K562 (cell line): ENCODE data around the gene ICAM2. TPM values are rescaled to one million over a fixed set of nuclear protein-coding genes. Genes with fewer than 3 reads are reported as not detected.

Experiments used
- ATAC-seq: fragments of 200-7000 bp; cut with Tn5 transposase; 3 replicates; pipeline ENCODE4 v1.9.1; 2020; ENCODE audit warnings: moderate library complexity
- BruUV-seq: library from RNA; stranded (reverse); fragments of 400-500 nt; replicated peaks from 2 replicates; lab custom pipeline; 2021; lab: Mats Ljungman, UMichigan
- CTCF ChIA-PET: fragments of 300-600 bp; formaldehyde crosslinking; extraction: SDS; loops from one replicate; lab custom pipeline; 2021; ENCODE audit warnings: low intra/inter-chr PET ratio; lab: Yijun Ruan, JAX
- POLR2A ChIA-PET: fragments of 300-600, 350-650 bp; sonication (Branson Sonifier 250); formaldehyde crosslinking; extraction: SDS; loops from one replicate; lab custom pipeline; 2021; ENCODE audit warnings: antibody characterized with exemption, inconsistent platforms; lab: Yijun Ruan, JAX
- DNase-seq, 4 experiments: peaks; one replicate each; pipeline versions ENCODE4 v3.0.0 to v3.0.0-alpha.2; 2011 to 2018; ENCODE audit warnings: low spot score in 3 of 4, mixed read lengths in 3 of 4; ENCODE audit errors: extremely low read depth in 1 of 4
- FAIRE-seq: peaks from 2 replicates; lab custom pipeline; 2011; peaks lifted over from hg19 to GRCh38; lab: Jason Lieb, UNC
- H2AFZ ChIP-seq: 2 replicates; pipeline ENCODE4 v1.6.0; 2011; ENCODE audit warnings: low read depth, low read length, control low read depth, inconsistent platforms
- H3K27ac ChIP-seq: fragments of 200-600 bp; 3 replicates; pipeline ENCODE4 v1.8.0; 2011; ENCODE audit warnings: low read depth, mild to moderate bottlenecking, control low read depth, inconsistent platforms, low read length, moderate library complexity, mixed read lengths; ENCODE audit errors: extremely low read depth
- H3K27me3 ChIP-seq, 2 experiments: fragments of 300-600 bp in 1 of 2; 2 replicates in 1 of 2; 3 replicates in 1 of 2; pipeline versions ENCODE4 v1.6.0 to v1.8.0; 2011; ENCODE audit warnings: inconsistent platforms in 2 of 2, low read length in 2 of 2, mild to moderate bottlenecking in 1 of 2, mixed read lengths in 1 of 2, moderate library complexity in 1 of 2; ENCODE audit not compliant: control insufficient read depth in 2 of 2, insufficient read depth in 2 of 2
- H3K36me3 ChIP-seq: fragments of 300-600 bp; 3 replicates; pipeline ENCODE4 v1.8.0; 2011; ENCODE audit warnings: mild to moderate bottlenecking, low read length, inconsistent platforms; ENCODE audit not compliant: control insufficient read depth, insufficient read depth
- H3K4me1 ChIP-seq, 2 experiments: fragments of 200-600 bp in 1 of 2; replicated peaks in 1 of 2; 2 replicates in 1 of 2; 3 replicates in 1 of 2; pipeline versions ENCODE4 v1.5.1 to v1.8.0; 2011; ENCODE audit warnings: inconsistent platforms in 2 of 2, low read length in 2 of 2, mild to moderate bottlenecking in 1 of 2, mixed read lengths in 1 of 2, moderate library complexity in 1 of 2; ENCODE audit not compliant: control insufficient read depth in 2 of 2, insufficient read depth in 2 of 2
- H3K4me2 ChIP-seq: 2 replicates; pipeline ENCODE4 v1.6.1; 2011; ENCODE audit warnings: low read length, control low read depth, inconsistent platforms, mixed read lengths; ENCODE audit not compliant: insufficient read depth
- H3K4me3 ChIP-seq: fragments of 200-600 bp; sonication (generic), shearing (Covaris generic); 2 replicates; pipeline ENCODE4 v1.5.1; 2016; ENCODE audit warnings: control low read depth, inconsistent platforms
- H3K79me2 ChIP-seq: fragments of 200-600 bp; 3 replicates; pipeline ENCODE4 v1.8.0; 2011; ENCODE audit warnings: low read length, inconsistent platforms; ENCODE audit not compliant: control insufficient read depth, insufficient read depth
- H3K9ac ChIP-seq, 2 experiments: 2 replicates each; pipeline versions ENCODE4 v1.6.0 to v1.6.1; 2011; ENCODE audit warnings: low read depth in 2 of 2, low read length in 2 of 2, control low read depth in 1 of 2, inconsistent platforms in 1 of 2, mild to moderate bottlenecking in 1 of 2, mixed read lengths in 1 of 2; ENCODE audit not compliant: insufficient read depth in 1 of 2
- H3K9me1 ChIP-seq: one replicate; pipeline ENCODE4 v1.6.0; 2011; ENCODE audit warnings: inconsistent platforms, mild to moderate bottlenecking, low read length, moderate library complexity; ENCODE audit not compliant: control insufficient read depth, insufficient read depth
- H3K9me3 ChIP-seq: replicated peaks from 2 replicates; pipeline ENCODE4 v1.5.1; 2011; ENCODE audit warnings: low read depth, low read length, inconsistent platforms; ENCODE audit not compliant: control insufficient read depth, insufficient read depth
- H4K20me1 ChIP-seq: replicated peaks from 2 replicates; pipeline ENCODE4 v1.6.1; 2011; ENCODE audit warnings: low read length, inconsistent platforms, mixed read lengths; ENCODE audit not compliant: control insufficient read depth, insufficient read depth
- MAFF ChIP-seq: IDR thresholded peaks from 2 replicates; pipeline ENCODE4 v1.6.1; 2012; ENCODE audit warnings: low read length, improper control_type of control experiment
- ZNF316 ChIP-seq: fragments of 450-650 bp; IDR thresholded peaks from 2 replicates; pipeline ENCODE4 v1.6.1; 2016
- ZNF398 ChIP-seq: fragments of 250-450 bp; sonication (Bioruptor Pico); IDR thresholded peaks from 2 replicates; pipeline ENCODE4 v1.8.0; 2021; ENCODE audit warnings: moderate library complexity, mild to moderate bottlenecking, inconsistent platforms
- WGBS: fragments of 100-300 bp; shearing (Covaris generic); methylation state at CpG from one replicate; pipeline ENCODE4 v1.1.6; 2016; ENCODE audit warnings: low coverage, mixed read lengths; ENCODE audit not compliant: insufficient coverage; ENCODE audit errors: missing lambda C conversion rate; 5-methylcytosine and 5-hydroxymethylcytosine counted together
- in situ Hi-C: fragments of 300-500 bp; cut with MboI; formaldehyde crosslinking; loops from 4 replicates; pipeline ENCODE4 v1.15.0; 2018; ENCODE audit warnings: inconsistent platforms, mixed read lengths
- intact Hi-C: fragments of 100-400 bp; cut with micrococcal nuclease; formaldehyde crosslinking; loops from 2 replicates; pipeline ENCODE4 v1.14.2; 2022
- polyA plus RNA-seq, 8 experiments: library from polyadenylated mRNA; depleted of rRNA in 4 of 8; stranded (reverse) in 5 of 8; unstranded in 3 of 8; fragments of >200 nt; fragmentation: Nextera tagmentation in 2 of 8; fragmentation: Illumina TruSeq in 1 of 8; extraction: Ambion mirVana in 2 of 8; extraction: Trizol in 1 of 8; gene quantifications; 2 replicates each; pipeline versions ENCODE4 v1.2.1 to v1.2.3, GENCODE V29; 2011 to 2014; ENCODE audit warnings: inconsistent platforms in 1 of 8, missing spikeins in 1 of 8
- total RNA-seq, 7 experiments: library from RNA; depleted of rRNA in 6 of 7; stranded (reverse); fragments of >200 nt in 6 of 7; fragmentation: Illumina TruSeq in 2 of 7; extraction: Trizol in 2 of 7; gene quantifications; 2 replicates each; pipeline versions ENCODE4 v1.2.1 to v1.2.3, GENCODE V29; 2011 to 2021; ENCODE audit warnings: low replicate concordance in 1 of 7

The ICAM2 gene
- total and polyA plus RNA-seq, 9 of the 15 experiments (the other 6 are each of a cell fraction or from before 2014, with no cell fraction given) = 37.9 to 89.4 (median 60.6) TPM

GRCh38 chr17:64039106-64039400 is 18.6 kb upstream of the ICAM2 start:
- TF ChIP-seq ZNF316 (0 out of 2 replicates have a peak, but pooled peaks have one; percentile 19), MAFF (peak; percentile 33; the same call in 1 of the 2 replicates), ZNF398 (CRISPR knock-in tag) (no peak)
- H3K36me3 ChIP-seq = peaks cover 13% of the 10 kb centered on the region; the same call in 1 of the 3 replicates
- CTCF ChIA-PET = no interaction called here
- H3K27me3 ChIP-seq = no peaks in the 10 kb centered on the region
- no peak for ATAC-seq
- in situ Hi-C loops = loop anchor here (10.0 kb wide), 1 partner anchor 96 kb away; the partner anchor contains the start of gene ERN1
- H3K79me2 ChIP-seq = no peaks in the 10 kb centered on the region
- WGBS = 80% methylated on average over 3 of the region's 3 CpGs
- no peak for FAIRE-seq
- no peak overlapping the region for H2AFZ ChIP-seq
- no TSS peak for BruUV-seq
- no peak for DNase-seq
- POLR2A ChIA-PET = interaction anchor here (0.7 to 0.9 kb wide), 2 partner anchors 10 to 27 kb away, joined by 3 read pairs; no protein-coding TSS in a partner anchor
- H3K4me1 ChIP-seq = peaks cover 0 to 4% of the 10 kb centered on the region in 2 experiments; a peak in 3 of 5 replicates
- intact Hi-C loops = no loop called here
- no peak overlapping the region for H3K4me3 ChIP-seq
- H3K9me3 ChIP-seq = no peaks in the 10 kb centered on the region
- no peak overlapping the region for H3K27ac ChIP-seq
- no peaks in the 10 kb centered on the region for H4K20me1 ChIP-seq
- H3K9me1 ChIP-seq = no peaks in the 10 kb centered on the region
- H3K4me2 ChIP-seq = no peak overlapping the region
- no peak overlapping the region for H3K9ac ChIP-seq
